ENCODE results near the gene PAPPA. TPM values are rescaled to one million over a fixed set of nuclear protein-coding genes. Genes with fewer than 3 reads are reported as not detected.

PAPPA gene
- total and polyA plus RNA-seq, 2 of the 8 experiments (the other 6 are each of a cell fraction or from before 2014, with no cell fraction given) = 0.18 to 0.63 TPM

DNA sequence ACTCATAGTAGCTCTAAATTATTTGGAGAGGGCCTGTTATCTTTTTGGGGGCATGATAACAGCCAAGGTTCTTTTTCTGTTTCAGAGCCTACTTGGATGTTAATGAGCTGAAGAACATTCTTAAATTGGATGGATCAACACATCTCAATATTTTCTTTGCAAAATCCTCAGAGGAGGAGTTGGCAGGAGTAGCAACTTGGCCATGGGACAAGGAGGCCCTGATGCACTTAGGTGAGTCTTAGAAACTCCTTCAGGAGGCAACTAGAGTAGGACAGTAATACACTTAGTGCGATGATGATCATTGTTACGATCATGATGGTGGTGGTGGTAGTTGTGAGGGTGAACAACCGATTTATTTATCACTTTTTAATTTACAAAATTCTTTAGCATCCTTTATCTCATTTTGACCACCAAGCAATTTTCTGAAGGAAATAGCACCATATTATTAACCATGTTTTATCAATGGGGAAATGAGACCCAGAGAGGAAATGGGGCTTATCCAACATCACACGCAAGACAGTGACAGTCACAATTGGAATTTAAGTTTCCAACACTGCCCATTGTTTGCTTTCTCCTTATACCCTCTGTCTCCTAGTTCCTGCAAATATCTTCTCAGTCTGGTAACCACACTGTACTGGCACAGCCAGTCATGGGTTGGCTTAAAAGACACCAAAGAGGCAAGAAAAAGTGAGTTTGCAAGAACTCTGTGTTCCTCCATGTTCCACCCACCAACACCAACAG is 54.0 kb downstream of the PAPPA start:
- H3K79me2 ChIP-seq (ENCODE audit: control insufficient read depth in 1 of 2, insufficient read depth in 2 of 2, low read length in 2 of 2) = no peaks in the 10 kb centered on the region
- no peak overlapping the region for H2AK5ac ChIP-seq (ENCODE audit: low read depth, low read length)
- H3K79me1 ChIP-seq (ENCODE audit: low read depth, low read length) = no peaks in the 10 kb centered on the region
- H4K5ac ChIP-seq (ENCODE audit: insufficient read length, low read depth, low read length) = no peak overlapping the region
- H3K27ac ChIP-seq (ENCODE audit: low read depth, low read length) = no peak overlapping the region
- ChIA-PET POLR2A (ENCODE audit: partially characterized antibody) (no interaction called here), CTCF (ENCODE audit: partially characterized antibody) (no interaction called here)
- H3K4me2 ChIP-seq (ENCODE audit: insufficient read depth in 1 of 2, low read depth in 2 of 2, low read length in 2 of 2) = no peak overlapping the region
- no peaks in the 10 kb centered on the region for H3K4me1 ChIP-seq (replicated peaks in 1 of 4; ENCODE audit: control insufficient read depth in 3 of 4, insufficient read depth in 4 of 4, low read length in 3 of 4)
- H3K9ac ChIP-seq (replicated peaks in 1 of 4; ENCODE audit: extremely low read depth in 1 of 4, low read depth in 3 of 4, low read length in 3 of 4) = no peak overlapping the region
- FAIRE-seq = no peak
- no peak overlapping the region for H2BK12ac ChIP-seq (ENCODE audit: low read depth, low read length)
- H3K14ac ChIP-seq (ENCODE audit: insufficient read length) = no peak overlapping the region
- no peaks in the 10 kb centered on the region for H3K36me3 ChIP-seq (ENCODE audit: control insufficient read depth in 2 of 4, insufficient read depth in 4 of 4, low read length in 3 of 4)
- no peak overlapping the region for H3K4ac ChIP-seq (replicated peaks; ENCODE audit: insufficient read length, low read depth, low read length)
- H2BK20ac ChIP-seq (ENCODE audit: low read length) = no peak overlapping the region
- H3K23ac ChIP-seq (ENCODE audit: insufficient read length) = no peak overlapping the region
- no peak overlapping the region for H4K91ac ChIP-seq (replicated peaks; ENCODE audit: insufficient read length, low read length)
- no peak overlapping the region for H3K56ac ChIP-seq (replicated peaks; ENCODE audit: insufficient read length, low read depth, low read length)
- H2AFZ ChIP-seq (ENCODE audit: low read length) = no peak overlapping the region
- H2BK5ac ChIP-seq (ENCODE audit: low read depth, low read length) = no peak overlapping the region
- no peaks in the 10 kb centered on the region for H3K27me3 ChIP-seq (replicated peaks in 1 of 4; ENCODE audit: control insufficient read depth in 3 of 4, extremely low read depth in 1 of 4, insufficient read depth in 3 of 4, low read length in 3 of 4)
- no peak overlapping the region for H3K18ac ChIP-seq (ENCODE audit: extremely low read depth, low read length)
- no peak overlapping the region for H2BK15ac ChIP-seq (ENCODE audit: low read length)
- DNase-seq (ENCODE audit: low read depth in 1 of 2, low spot score in 2 of 2) = no peak
- H4K8ac ChIP-seq (ENCODE audit: extremely low read depth, insufficient read depth, low read length) = no peak overlapping the region
- no peaks in the 10 kb centered on the region for H3K9me3 ChIP-seq (ENCODE audit: insufficient read depth in 2 of 2, low read depth in 1 of 2, low read length in 1 of 2)
- no peaks in the 10 kb centered on the region for H3K23me2 ChIP-seq (ENCODE audit: low read depth, low read length)
- no peak overlapping the region for H3K4me3 ChIP-seq (ENCODE audit: extremely low read depth in 1 of 4, insufficient read depth in 2 of 4, low read depth in 3 of 4, low read length in 4 of 4)
- 90% methylated on average over 4 of the region's 4 CpGs; no CpG with 5 or more reads in 1 of the 2 experiments for WGBS, 2 experiments (ENCODE audit: extremely low coverage in 1 of 2, insufficient coverage in 1 of 2, insufficient read length in 1 of 2, insufficient replicate concordance in 2 of 2, low coverage in 1 of 2, low lambda C conversion rate in 2 of 2, missing lambda C conversion rate in 1 of 2)
- no peaks in the 10 kb centered on the region for H4K20me1 ChIP-seq (replicated peaks in 1 of 2; ENCODE audit: control insufficient read depth in 1 of 2, insufficient read depth in 2 of 2, low read length in 2 of 2)
- H2BK120ac ChIP-seq (replicated peaks; ENCODE audit: low read depth, low read length) = no peak overlapping the region
- TF ChIP-seq SP4 (IDR thresholded peaks at IDR 0.05; ENCODE audit: low read length) = no peak
- no peak for TF ChIP-seq JUN (IDR thresholded peaks at IDR 0.05; ENCODE audit: low read depth, low read length)
- TF ChIP-seq, protein P1, sequence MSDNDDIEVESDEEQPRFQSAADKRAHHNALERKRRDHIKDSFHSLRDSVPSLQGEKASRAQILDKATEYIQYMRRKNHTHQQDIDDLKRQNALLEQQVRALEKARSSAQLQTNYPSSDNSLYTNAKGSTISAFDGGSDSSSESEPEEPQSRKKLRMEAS (IDR thresholded peaks at IDR 0.05) = no peak
- TF ChIP-seq KDM5A (IDR thresholded peaks at IDR 0.05; ENCODE audit: low read length) = no peak
- no peak for TF ChIP-seq TCF12 (IDR thresholded peaks at IDR 0.05; ENCODE audit: low read depth, low read length)
- TF ChIP-seq, protein P2, sequence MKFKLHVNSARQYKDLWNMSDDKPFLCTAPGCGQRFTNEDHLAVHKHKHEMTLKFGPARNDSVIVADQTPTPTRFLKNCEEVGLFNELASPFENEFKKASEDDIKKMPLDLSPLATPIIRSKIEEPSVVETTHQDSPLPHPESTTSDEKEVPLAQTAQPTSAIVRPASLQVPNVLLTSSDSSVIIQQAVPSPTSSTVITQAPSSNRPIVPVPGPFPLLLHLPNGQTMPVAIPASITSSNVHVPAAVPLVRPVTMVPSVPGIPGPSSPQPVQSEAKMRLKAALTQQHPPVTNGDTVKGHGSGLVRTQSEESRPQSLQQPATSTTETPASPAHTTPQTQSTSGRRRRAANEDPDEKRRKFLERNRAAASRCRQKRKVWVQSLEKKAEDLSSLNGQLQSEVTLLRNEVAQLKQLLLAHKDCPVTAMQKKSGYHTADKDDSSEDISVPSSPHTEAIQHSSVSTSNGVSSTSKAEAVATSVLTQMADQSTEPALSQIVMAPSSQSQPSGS (IDR thresholded peaks at IDR 0.05; ENCODE audit: low read length) = no peak
- TF ChIP-seq TBP (IDR thresholded peaks at IDR 0.05; ENCODE audit: low read depth, low read length) = no peak
- no peak for TF ChIP-seq EP300 (IDR thresholded peaks at IDR 0.05; ENCODE audit: borderline replicate concordance in 1 of 2, low read depth in 2 of 2, low read length in 2 of 2)
- no peak for TF ChIP-seq HDAC2 (IDR thresholded peaks at IDR 0.05; ENCODE audit: borderline replicate concordance in 1 of 2, low read depth in 2 of 2, low read length in 2 of 2)
- no peak for TF ChIP-seq POLR2AphosphoS5 (IDR thresholded peaks at IDR 0.05; ENCODE audit: low read depth, low read length)

Measured in H1 (cell line).